Gastroesophageal sphincter (tissue), 4 donors: ENCODE results near the gene AIRE. TPM values are rescaled to one million over a fixed set of nuclear protein-coding genes. Genes with fewer than 3 reads are reported as not detected.
"Not testable (repeated sequence)": the region's sequence is repeated elsewhere in the genome, so short reads cannot be mapped to it uniquely, and the experiment has no call there.

ENCODE experiments used
- ATAC-seq: fragments of 150-250 bp; one replicate; pipeline ENCODE4 v1.9.1; 2016; ENCODE audit warnings: mild to moderate bottlenecking, moderate library complexity
- H3K27ac ChIP-seq, 4 donors: fragments of 200-600 bp; sonication (generic) in 3 of 4; 1 replicate in 3 of 4; 2 replicates in 1 of 4; pipeline ENCODE4 v1.5.1; 2016 to 2019
- H3K27me3 ChIP-seq: fragments of 200-600 bp; sonication (generic); one replicate; pipeline ENCODE4 v1.5.1; 2019
- H3K36me3 ChIP-seq, 2 donors: fragments of 200-600 bp; sonication (generic); one replicate each; pipeline ENCODE4 v1.5.1; 2019; ENCODE audit warnings: control low read depth in 1 of 2
- H3K4me1 ChIP-seq, 3 donors: fragments of 200-600 bp; sonication (generic); 1 replicate in 2 of 3; 2 replicates in 1 of 3; pipeline ENCODE4 v1.5.1; 2016 to 2019; ENCODE audit warnings: control low read depth in 2 of 3
- H3K4me3 ChIP-seq, 2 donors: fragments of 200-600 bp; sonication (generic); one replicate each; pipeline ENCODE4 v1.5.1; 2019; ENCODE audit warnings: mild to moderate bottlenecking in 1 of 2, moderate library complexity in 1 of 2
- H3K9me3 ChIP-seq, 3 donors: fragments of 200-600 bp; sonication (generic); one replicate each; pipeline ENCODE4 v1.5.1; 2017 to 2019; ENCODE audit warnings: control low read depth in 2 of 3
- CTCF ChIP-seq, 4 experiments: fragments of 200-600 bp in 2 of 4; fragments of 450-650 bp in 2 of 4; sonication (generic) in 1 of 4; IDR thresholded peaks; one replicate each; pipeline ENCODE4 v1.5.1; 2017 to 2019; ENCODE audit warnings: antibody characterized with exemption in 4 of 4, mild to moderate bottlenecking in 2 of 4, moderate library complexity in 2 of 4
- EP300 ChIP-seq: sonication (generic); formaldehyde crosslinking; IDR thresholded peaks from one replicate; pipeline ENCODE4 v1.6.1; 2017; ENCODE audit warnings: antibody characterized with exemption, mild to moderate bottlenecking
- POLR2A ChIP-seq, 2 donors: fragments of 450-650 bp; IDR thresholded peaks; one replicate each; pipeline ENCODE4 v1.6.1; 2017; ENCODE audit warnings: antibody characterized with exemption in 2 of 2, mild to moderate bottlenecking in 2 of 2, moderate library complexity in 1 of 2
- POLR2AphosphoS5 ChIP-seq: sonication (generic); formaldehyde crosslinking; IDR thresholded peaks from one replicate; pipeline ENCODE4 v1.6.1; 2017; ENCODE audit warnings: antibody characterized with exemption
- WGBS, 2 donors: methylation state at CpG; one replicate each; pipeline ENCODE4 v1.1.5; 2018; ENCODE audit warnings: low coverage in 1 of 2; 5-methylcytosine and 5-hydroxymethylcytosine counted together
- total RNA-seq, 4 donors: library from RNA; depleted of rRNA; stranded (reverse); fragments of >200 nt; gene quantifications; one replicate each; pipeline ENCODE4 v1.1.0, GENCODE V29; 2016

The AIRE gene
- total RNA-seq, 4 donors from 2014 or later = not detected

GRCh38 chr21:44299458-44300261 lies 14.0 kb downstream of the AIRE start, which contains the start of gene PFKL:
Gene PFKL, plus strand, starts transcription at chr21:44300053. Its CDS starts 53 bp downstream, at chr21:44300106.
- peaks cover 27% of the 10 kb centered on the region for H3K27me3 ChIP-seq
- H3K36me3 ChIP-seq = no peaks in the 10 kb centered on the region
- 0% methylated on average over 20 of the region's 94 CpGs; no CpG with 5 or more reads in 1 of the 2 donors for WGBS, 2 donors
- no peaks in the 10 kb centered on the region for H3K9me3 ChIP-seq
- peak within 1 kb of the TSS; percentile 74 to 97 (median 92) for H3K27ac ChIP-seq
- peak within 1 kb of the TSS; percentile 73 to 94 for H3K4me3 ChIP-seq
- TF ChIP-seq POLR2AphosphoS5 = no peak
- peak in 2 of 4 experiments; percentile 5 to 28 for TF ChIP-seq CTCF (IDR thresholded peaks at IDR 0.05)
- peak in 1 of 2 donors; percentile 23 for TF ChIP-seq POLR2A (IDR thresholded peaks at IDR 0.05)
- peaks cover 0 to 76% (median 20%) of the 10 kb centered on the region in 3 donors for H3K4me1 ChIP-seq
- peak; percentile 88 for ATAC-seq

- ATAC-seq = peak; percentile 72
- Histone ChIP-seq H3K4me3 (peak overlapping the region; percentile 73 to 94), H3K4me1 (peaks cover 0 to 76% (median 23%) of the 10 kb centered on the region in 3 donors), H3K27ac (peak overlapping the region; percentile 60 to 97 (median 92)), H3K36me3 (no peaks in the 10 kb centered on the region), H3K27me3 (peaks cover 20% of the 10 kb centered on the region), H3K9me3 (no peaks in the 10 kb centered on the region)
- TF ChIP-seq CTCF (IDR thresholded peaks at IDR 0.05) (no peak), POLR2AphosphoS5 (peak; percentile 19), EP300 (no peak), POLR2A (IDR thresholded peaks at IDR 0.05) (peak; percentile 42 to 60)
- WGBS, 2 donors = no CpG with 5 or more reads among the region's 67 CpGs
Observed at GRCh38 chr21:44300262-44300959, 14.7 kb downstream of the AIRE start.

- no peaks in the 10 kb centered on the region for H3K9me3 ChIP-seq
- H3K4me1 ChIP-seq = peaks cover 0 to 82% (median 24%) of the 10 kb centered on the region in 3 donors
- peak overlapping the region in 2 of 4 donors; percentile 91 to 92 for H3K27ac ChIP-seq
- peaks cover 12% of the 10 kb centered on the region for H3K27me3 ChIP-seq
- ATAC-seq = no peak
- TF ChIP-seq CTCF (IDR thresholded peaks at IDR 0.05) = no peak
- TF ChIP-seq POLR2A (IDR thresholded peaks at IDR 0.05) = no peak
- no peak for TF ChIP-seq POLR2AphosphoS5
- no peak for TF ChIP-seq EP300
- WGBS, 2 donors = 0% methylated on average over 1 of the region's 13 CpGs; no CpG with 5 or more reads in 1 of the 2 donors
- H3K4me3 ChIP-seq = peak overlapping the region; percentile 73 to 94
- H3K36me3 ChIP-seq = peaks cover 0 to 1% of the 10 kb centered on the region in 2 donors
Observed at GRCh38 chr21:44301141-44301540, 15.5 kb downstream of the AIRE start.

GRCh38 chr21:44301961-44302406 lies 16.3 kb downstream of the AIRE start:
- H3K27me3 ChIP-seq = peaks cover 4% of the 10 kb centered on the region
- H3K4me3 ChIP-seq = no peak overlapping the region
- ATAC-seq = no peak
- H3K9me3 ChIP-seq = no peaks in the 10 kb centered on the region
- peaks cover 0 to 88% (median 24%) of the 10 kb centered on the region in 3 donors for H3K4me1 ChIP-seq
- 83% methylated on average over 1 of the region's 9 CpGs; no CpG with 5 or more reads in 1 of the 2 donors for WGBS, 2 donors
- peaks cover 0 to 10% of the 10 kb centered on the region in 2 donors for H3K36me3 ChIP-seq
- TF ChIP-seq POLR2AphosphoS5 (no peak), EP300 (no peak), CTCF (IDR thresholded peaks at IDR 0.05) (no peak), POLR2A (IDR thresholded peaks at IDR 0.05) (no peak)
- H3K27ac ChIP-seq = peak overlapping the region in 1 of 4 donors; percentile 91

- not testable (repeated sequence) for ATAC-seq, H3K9me3 ChIP-seq, H3K27me3 ChIP-seq, H3K4me3 ChIP-seq
- Histone ChIP-seq H3K27ac (peak overlapping the region in 1 of 4 donors; percentile 14), H3K36me3 (peaks cover 0 to 18% of the 10 kb centered on the region in 2 donors), H3K4me1 (peaks cover 0 to 85% (median 24%) of the 10 kb centered on the region in 3 donors)
- WGBS, 2 donors = 76 to 86% methylated on average over 10 to 18 of the region's 23 CpGs
Observed at GRCh38 chr21:44302573-44303401, 17.1 kb downstream of the AIRE start.
